AG10803 (cell line): Measurements from ENCODE around the gene OSMR.

Experiments used
- DNase-seq: peaks from one replicate; pipeline ENCODE4 v3.0.0; 2010; ENCODE audit warnings: low read depth
- H3K4me3 ChIP-seq: 2 replicates; pipeline ENCODE4 v1.5.1; 2011; ENCODE audit warnings: mild to moderate bottlenecking, low read length, control low read depth
- TF ChIP-seq, protein P1 (sequence below): conservative IDR thresholded peaks from 2 replicates; pipeline ENCODE4 v1.5.1; 2011; ENCODE audit warnings: mild to moderate bottlenecking, low read length, control low read depth, inconsistent platforms

The OSMR gene

DNA sequence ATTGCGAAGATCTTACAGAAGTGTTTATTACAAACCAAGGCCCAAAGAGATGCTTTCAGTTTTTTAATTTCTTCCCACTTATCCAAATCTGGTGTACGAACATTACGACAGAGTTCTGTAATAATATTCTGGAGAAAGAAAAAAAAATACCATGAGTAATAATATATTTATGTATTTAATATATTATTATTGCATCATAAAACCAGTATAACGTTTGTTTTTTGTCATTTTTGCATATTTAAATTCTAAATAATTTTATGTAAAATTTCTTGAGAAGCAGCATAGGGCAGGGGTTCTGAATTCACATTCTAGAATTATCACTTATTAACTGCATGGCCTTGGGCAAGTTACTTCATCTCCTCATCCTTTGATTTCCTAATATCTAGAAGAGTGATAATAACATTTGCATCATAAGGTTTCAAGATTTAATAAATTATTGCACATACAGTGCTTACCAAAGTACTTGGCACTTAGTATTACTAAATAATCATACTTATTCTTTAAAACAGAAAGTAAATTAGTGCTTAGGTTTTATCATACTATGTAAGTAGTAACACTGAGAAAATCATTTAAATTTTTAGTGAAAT is 107.7 kb downstream of the OSMR start:
- no peak overlapping the region for H3K4me3 ChIP-seq
- TF ChIP-seq, protein P1, sequence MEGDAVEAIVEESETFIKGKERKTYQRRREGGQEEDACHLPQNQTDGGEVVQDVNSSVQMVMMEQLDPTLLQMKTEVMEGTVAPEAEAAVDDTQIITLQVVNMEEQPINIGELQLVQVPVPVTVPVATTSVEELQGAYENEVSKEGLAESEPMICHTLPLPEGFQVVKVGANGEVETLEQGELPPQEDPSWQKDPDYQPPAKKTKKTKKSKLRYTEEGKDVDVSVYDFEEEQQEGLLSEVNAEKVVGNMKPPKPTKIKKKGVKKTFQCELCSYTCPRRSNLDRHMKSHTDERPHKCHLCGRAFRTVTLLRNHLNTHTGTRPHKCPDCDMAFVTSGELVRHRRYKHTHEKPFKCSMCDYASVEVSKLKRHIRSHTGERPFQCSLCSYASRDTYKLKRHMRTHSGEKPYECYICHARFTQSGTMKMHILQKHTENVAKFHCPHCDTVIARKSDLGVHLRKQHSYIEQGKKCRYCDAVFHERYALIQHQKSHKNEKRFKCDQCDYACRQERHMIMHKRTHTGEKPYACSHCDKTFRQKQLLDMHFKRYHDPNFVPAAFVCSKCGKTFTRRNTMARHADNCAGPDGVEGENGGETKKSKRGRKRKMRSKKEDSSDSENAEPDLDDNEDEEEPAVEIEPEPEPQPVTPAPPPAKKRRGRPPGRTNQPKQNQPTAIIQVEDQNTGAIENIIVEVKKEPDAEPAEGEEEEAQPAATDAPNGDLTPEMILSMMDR = no peak
- no peak for DNase-seq

DNA sequence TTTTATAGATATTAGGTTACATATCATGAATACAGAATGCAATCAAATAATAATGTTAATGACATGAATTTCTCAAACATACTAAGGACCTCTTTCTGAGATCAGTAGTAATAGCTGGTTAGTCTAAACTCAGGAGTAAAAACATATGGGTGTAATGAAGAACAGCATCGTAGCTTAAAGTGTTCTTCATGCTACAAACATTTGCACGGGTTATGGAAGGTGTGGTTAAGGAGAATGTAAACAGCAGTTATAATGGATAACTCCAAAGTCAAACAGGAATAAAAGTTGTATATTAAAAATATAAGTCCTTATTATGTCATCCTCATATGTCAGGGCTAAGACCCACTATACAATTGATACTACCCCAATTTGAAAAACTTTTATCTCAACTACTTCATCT is 115.9 kb downstream of the OSMR start:
- no peak for DNase-seq
- no peak overlapping the region for H3K4me3 ChIP-seq
- TF ChIP-seq, protein P1 = no peak

DNA sequence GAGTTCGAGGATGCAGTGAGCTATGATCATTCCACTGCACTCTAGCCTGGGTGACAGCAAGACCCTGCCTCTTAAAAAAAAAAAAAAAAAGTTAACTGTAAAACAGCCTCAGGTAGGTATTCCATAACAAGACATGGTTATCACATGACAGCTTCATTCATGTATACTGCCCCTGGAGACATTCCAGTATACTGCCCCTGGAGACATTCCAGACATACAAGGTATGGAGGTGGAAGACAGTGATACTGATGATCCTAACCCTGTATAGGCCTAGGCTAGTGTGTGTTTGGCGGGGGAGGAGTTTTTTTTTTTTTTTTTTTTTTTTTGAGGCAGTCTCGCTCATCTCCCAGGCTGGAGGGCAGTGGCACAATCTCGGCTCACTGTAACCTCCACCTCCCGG is 122.9 kb downstream of the OSMR start:
- no peak for DNase-seq
- TF ChIP-seq, protein P1 = no peak

DNA sequence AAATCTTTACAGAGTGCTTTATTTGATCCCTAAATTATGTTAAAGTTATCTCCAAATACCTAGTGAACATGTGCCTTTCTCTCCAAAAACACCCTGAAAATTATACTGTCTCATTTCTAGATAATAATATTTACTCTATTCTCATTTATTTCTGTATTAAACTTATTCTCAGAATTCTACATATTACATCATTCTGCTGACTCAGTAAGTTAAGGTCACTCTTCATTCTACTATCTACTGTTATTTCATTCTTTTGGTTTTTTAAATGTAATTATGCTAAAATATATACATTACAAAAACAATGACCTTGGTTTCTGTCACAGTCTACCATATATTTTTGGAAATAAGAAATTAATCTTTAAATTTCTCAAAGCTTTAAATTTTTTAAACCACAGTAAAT is 132.2 kb downstream of the OSMR start:
- TF ChIP-seq, protein P1 = no peak
- no peak overlapping the region for H3K4me3 ChIP-seq
- no peak for DNase-seq

More for the DNA sequence above, 122.9 kb downstream of the OSMR start:
- no peak overlapping the region for H3K4me3 ChIP-seq

DNA sequence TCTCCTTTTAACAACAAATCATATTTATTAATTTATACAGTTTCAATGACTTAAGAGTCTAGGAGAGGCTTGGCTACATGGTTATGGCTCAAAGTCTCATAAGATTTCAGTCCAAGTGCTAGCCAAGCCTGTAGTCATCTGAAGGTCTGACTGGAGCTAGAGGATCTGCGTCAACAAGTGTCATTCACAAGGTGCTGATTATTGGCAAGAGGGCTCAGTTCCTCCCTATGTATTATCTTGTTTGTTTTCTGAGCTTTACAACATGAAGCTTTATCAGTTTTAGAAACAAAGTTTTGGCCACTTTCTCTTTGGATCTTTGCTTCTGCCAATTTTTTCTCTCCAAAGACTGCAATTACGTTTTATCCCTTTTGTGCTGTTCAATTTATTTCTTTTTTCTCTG is 133.7 kb downstream of the OSMR start:
- DNase-seq = no peak
- no peak overlapping the region for H3K4me3 ChIP-seq
- TF ChIP-seq, protein P1 = no peak
